Adrenal gland (tissue), 12 donors: ENCODE data around the gene METTL24. TPM values are rescaled to one million over a fixed set of nuclear protein-coding genes. Genes with fewer than 3 reads are reported as not detected.

Source experiments
- DNase-seq, 7 donors: peaks; one replicate each; pipeline ENCODE4 v3.0.0-alpha.2; 2019 to 2020
- H3K27ac ChIP-seq, 5 donors: fragments of 200-600 bp; sonication (generic) in 4 of 5; 1 replicate in 3 of 5; 2 replicates in 2 of 5; pipeline versions ENCODE4 v1.5.1 to v1.8.0; 2016 to 2020; ENCODE audit warnings: mild to moderate bottlenecking in 1 of 5
- H3K27me3 ChIP-seq: fragments of 200-600 bp; 2 replicates; pipeline ENCODE4 v1.8.0; 2021
- H3K36me3 ChIP-seq, 2 donors: fragments of 200-600 bp; replicated peaks in 1 of 2; 1 replicate in 1 of 2; 2 replicates in 1 of 2; pipeline versions ENCODE4 v1.5.1 to v1.8.0; 2018 to 2022
- H3K4me1 ChIP-seq, 2 donors: fragments of 200-600 bp; replicated peaks in 1 of 2; 1 replicate in 1 of 2; 2 replicates in 1 of 2; pipeline versions ENCODE4 v1.5.1 to v1.8.0; 2018 to 2021
- H3K4me3 ChIP-seq, 4 donors: fragments of 200-600 bp; sonication (generic) in 3 of 4; one replicate each; pipeline ENCODE4 v1.5.1; 2016 to 2018
- H3K9me3 ChIP-seq, 3 donors: fragments of 200-600 bp; sonication (generic) in 1 of 3; replicated peaks in 1 of 3; 1 replicate in 2 of 3; 2 replicates in 1 of 3; pipeline versions ENCODE4 v1.5.1 to v1.8.0; 2016 to 2021
- POLR2A ChIP-seq, 2 donors: fragments of 450-650 bp; IDR thresholded peaks; one replicate each; pipeline ENCODE4 v1.6.1; 2017; ENCODE audit warnings: antibody characterized with exemption in 2 of 2, mild to moderate bottlenecking in 2 of 2, moderate library complexity in 1 of 2
- WGBS, 4 donors: extraction: QIAGEN DNeasy Blood & Tissue Kit in 2 of 4; methylation state at CpG; one replicate each; pipeline versions ENCODE4 v1.1.5 to v1.1.7; 2013 to 2017; 5-methylcytosine and 5-hydroxymethylcytosine counted together
- intact Hi-C, 2 donors: fragments of 100-400 bp; cut with DNase I; formaldehyde crosslinking; loops; one replicate each; pipeline versions ENCODE4 v1.14.1 to v1.15.0; 2022 to 2023
- polyA plus RNA-seq, 3 donors: library from polyadenylated mRNA; stranded (reverse); fragments of 200-250 nt in 2 of 3; fragments of 350-450 nt in 1 of 3; fragmentation: Illumina TruSeq in 1 of 3; extraction: RNeasy Lipid Tissue Mini Kit (QIAGEN cat#74804) in 1 of 3; gene quantifications; one replicate each; pipeline ENCODE4 v1.2.3, GENCODE V29; 2013 to 2014
- total RNA-seq, 9 donors: library from RNA; depleted of rRNA in 4 of 9; stranded (reverse); fragments of >200 nt in 4 of 9; fragments of 120-200 nt in 1 of 9; fragmentation: NEBNext Ultra II Directional in 1 of 9; extraction: Animal tissue kit (Norgen Biotek cat#: 25700) in 1 of 9; gene quantifications; one replicate each; pipeline versions ENCODE4 v1.1.0 to v1.2.4, GENCODE V29; 2013 to 2023
- TF ChIP-seq, protein P1 (sequence below), 6 experiments: fragments of 450-650 bp in 4 of 6; fragments of 200-600 bp in 2 of 6; sonication (generic) in 1 of 6; IDR thresholded peaks; 1 replicate in 5 of 6; 2 replicates in 1 of 6; pipeline versions ENCODE4 v1.5.1 to v1.8.0; 2016 to 2021; ENCODE audit warnings: antibody characterized with exemption in 6 of 6, mild to moderate bottlenecking in 2 of 6, moderate library complexity in 1 of 6
- donor health status: healthy with polysubstance abuse.
- donor health status: Bipolar disorder and iron deficiency.
- donor health status: DM: yes; HTN: yes; CAD: no.
- donor health status: DM: no; HTN: no; CAD: no.
- donor health status: DM: no; HTN: no; CAD: no.
- donor health status: DM: yes; HTN: yes; CAD: no.

METTL24 gene
- total and polyA plus RNA-seq, 12 donors = 0.20 to 5.0 (median 1.8) TPM; not detected in 1

- 19 to 47% (median 29%) methylated on average over 5 of the region's 5 CpGs for WGBS, 4 donors
- no peak overlapping the region for H3K4me3 ChIP-seq
- TF ChIP-seq, protein P1, sequence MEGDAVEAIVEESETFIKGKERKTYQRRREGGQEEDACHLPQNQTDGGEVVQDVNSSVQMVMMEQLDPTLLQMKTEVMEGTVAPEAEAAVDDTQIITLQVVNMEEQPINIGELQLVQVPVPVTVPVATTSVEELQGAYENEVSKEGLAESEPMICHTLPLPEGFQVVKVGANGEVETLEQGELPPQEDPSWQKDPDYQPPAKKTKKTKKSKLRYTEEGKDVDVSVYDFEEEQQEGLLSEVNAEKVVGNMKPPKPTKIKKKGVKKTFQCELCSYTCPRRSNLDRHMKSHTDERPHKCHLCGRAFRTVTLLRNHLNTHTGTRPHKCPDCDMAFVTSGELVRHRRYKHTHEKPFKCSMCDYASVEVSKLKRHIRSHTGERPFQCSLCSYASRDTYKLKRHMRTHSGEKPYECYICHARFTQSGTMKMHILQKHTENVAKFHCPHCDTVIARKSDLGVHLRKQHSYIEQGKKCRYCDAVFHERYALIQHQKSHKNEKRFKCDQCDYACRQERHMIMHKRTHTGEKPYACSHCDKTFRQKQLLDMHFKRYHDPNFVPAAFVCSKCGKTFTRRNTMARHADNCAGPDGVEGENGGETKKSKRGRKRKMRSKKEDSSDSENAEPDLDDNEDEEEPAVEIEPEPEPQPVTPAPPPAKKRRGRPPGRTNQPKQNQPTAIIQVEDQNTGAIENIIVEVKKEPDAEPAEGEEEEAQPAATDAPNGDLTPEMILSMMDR (IDR thresholded peaks at IDR 0.05) = no peak
- no peak for TF ChIP-seq POLR2A (IDR thresholded peaks at IDR 0.05)
- H3K27me3 ChIP-seq = no peaks in the 10 kb centered on the region
- no peak overlapping the region for H3K27ac ChIP-seq
- intact Hi-C loops = no loop called here
- no peaks in the 10 kb centered on the region for H3K36me3 ChIP-seq
- no peaks in the 10 kb centered on the region for H3K4me1 ChIP-seq
- peak in 5 of 7 donors; percentile 10 to 26 (median 24) for DNase-seq
- H3K9me3 ChIP-seq = no peaks in the 10 kb centered on the region
Measured at GRCh38 chr6:110255211-110255750, 102.9 kb downstream of the METTL24 start.

DNA sequence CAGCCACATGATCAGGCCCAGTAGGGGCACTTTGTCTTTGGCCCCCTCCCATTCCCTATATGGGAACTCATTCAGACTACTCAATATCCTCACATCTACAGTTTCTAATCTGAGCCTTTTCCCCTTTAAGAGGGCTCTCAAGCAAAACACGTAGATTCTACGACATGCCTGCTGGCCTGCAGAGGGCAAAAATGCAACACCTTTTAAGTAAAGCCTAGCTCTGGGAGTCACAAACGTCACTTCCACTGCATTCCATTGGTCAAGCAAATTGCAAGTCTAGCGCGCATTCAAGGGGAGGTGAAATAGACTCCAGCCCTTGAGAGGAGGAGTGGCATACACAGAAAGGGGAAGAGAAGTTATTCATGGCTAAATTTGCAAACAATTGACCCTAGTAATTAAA lies 107.3 kb downstream of the METTL24 start:
- Histone ChIP-seq H3K4me3 (no peak overlapping the region), H3K36me3 (no peaks in the 10 kb centered on the region), H3K27ac (no peak overlapping the region), H3K27me3 (no peaks in the 10 kb centered on the region), H3K4me1 (no peaks in the 10 kb centered on the region), H3K9me3 (no peaks in the 10 kb centered on the region)
- no peak for DNase-seq
- TF ChIP-seq, protein P1 (IDR thresholded peaks at IDR 0.05) = no peak
- TF ChIP-seq POLR2A (IDR thresholded peaks at IDR 0.05) = no peak
- intact Hi-C loops = no loop called here
- 78 to 82% (median 82%) methylated on average over 5 of the region's 5 CpGs for WGBS, 4 donors

- H3K27me3 ChIP-seq = no peaks in the 10 kb centered on the region
- TF ChIP-seq POLR2A (IDR thresholded peaks at IDR 0.05) = no peak
- TF ChIP-seq, protein P1 (IDR thresholded peaks at IDR 0.05) = no peak
- H3K4me1 ChIP-seq = no peaks in the 10 kb centered on the region
- H3K9me3 ChIP-seq = no peaks in the 10 kb centered on the region
- no peak overlapping the region for H3K27ac ChIP-seq
- no peak for DNase-seq
- no peak overlapping the region for H3K4me3 ChIP-seq
- intact Hi-C loops = no loop called here
- 79 to 87% (median 83%) methylated on average over 4 of the region's 4 CpGs for WGBS, 4 donors
- H3K36me3 ChIP-seq = no peaks in the 10 kb centered on the region
Measured at GRCh38 chr6:110250058-110250457, 108.1 kb downstream of the METTL24 start.

DNA sequence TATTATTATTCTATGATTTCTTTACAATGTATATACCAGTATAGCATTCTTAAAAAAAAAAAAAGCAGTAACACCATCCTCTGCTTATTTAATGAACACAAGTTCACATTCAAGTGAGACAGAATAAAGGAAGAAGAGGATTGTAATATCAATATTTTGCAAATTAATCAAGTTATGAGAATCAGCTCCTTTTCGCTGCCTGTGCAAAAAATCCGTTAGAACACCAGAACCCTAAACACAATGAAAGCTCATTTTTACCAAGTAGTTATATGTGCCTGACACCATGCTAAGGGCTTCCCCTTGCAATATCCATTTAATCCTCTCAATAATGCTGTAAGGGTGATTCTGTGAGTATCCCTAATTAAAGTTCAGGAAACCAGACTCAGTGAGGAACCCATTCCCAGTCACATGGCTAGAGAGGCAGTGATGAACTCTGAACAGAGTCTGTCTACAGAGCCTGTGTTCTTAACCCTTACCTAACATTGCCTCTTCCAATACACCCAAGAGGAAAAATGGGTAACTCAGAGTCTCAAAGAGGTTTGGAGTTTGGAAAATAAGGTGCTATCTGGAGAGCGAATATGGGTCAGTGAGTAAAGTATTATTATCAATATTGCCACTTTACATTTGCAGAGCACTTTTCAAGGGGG lies 111.1 kb downstream of the METTL24 start:
- TF ChIP-seq, protein P1 (IDR thresholded peaks at IDR 0.05) = no peak
- intact Hi-C loops = no loop called here
- Histone ChIP-seq H3K4me3 (no peak overlapping the region), H3K9me3 (no peaks in the 10 kb centered on the region), H3K27ac (no peak overlapping the region), H3K27me3 (no peaks in the 10 kb centered on the region), H3K4me1 (no peaks in the 10 kb centered on the region), H3K36me3 (no peaks in the 10 kb centered on the region)
- DNase-seq = no peak
- 93 to 96% (median 95%) methylated on average over 3 of the region's 3 CpGs for WGBS, 4 donors
